AG04450 (cell line): ENCODE results near the gene EXOC6. TPM values are rescaled to one million over a fixed set of nuclear protein-coding genes. Genes with fewer than 3 reads are reported as not detected.

ENCODE experiments used
- CTCF ChIA-PET: fragments of 300-600, 350-600 bp; formaldehyde crosslinking; extraction: SDS; loops from one replicate; lab custom pipeline; 2022; ENCODE audit warnings: antibody characterized with exemption, inconsistent platforms; lab: Charles Lee
- POLR2A ChIA-PET: fragments of 350-600 bp; formaldehyde crosslinking; extraction: SDS; loops from one replicate; lab custom pipeline; 2021; ENCODE audit warnings: antibody characterized with exemption, inconsistent platforms; lab: Yijun Ruan, JAX
- DNase-seq: peaks from one replicate; pipeline ENCODE4 v3.0.0-alpha.2; 2011; ENCODE audit warnings: low read depth, low spot score
- H3K27ac ChIP-seq: one replicate; pipeline ENCODE4 v1.5.1; 2012; ENCODE audit warnings: low read depth, low read length, control low read depth
- H3K27me3 ChIP-seq: one replicate; pipeline ENCODE4 v1.6.0; 2012; ENCODE audit warnings: low read length; ENCODE audit not compliant: control insufficient read depth, insufficient read depth
- H3K4me3 ChIP-seq: 2 replicates; pipeline ENCODE4 v1.5.1; 2011; ENCODE audit warnings: mild to moderate bottlenecking, low read depth, low read length, control low read depth
- H3K9me3 ChIP-seq: 2 replicates; pipeline ENCODE4 v1.5.1; 2012; ENCODE audit warnings: low read length; ENCODE audit not compliant: control insufficient read depth, insufficient read depth
- polyA plus RNA-seq: library from polyadenylated mRNA; depleted of rRNA; stranded (reverse); fragments of >200 nt; gene quantifications from 2 replicates; pipeline ENCODE4 v1.2.3, GENCODE V29; 2011
- TF ChIP-seq, protein P1 (sequence below): IDR thresholded peaks from 2 replicates; pipeline ENCODE4 v1.5.1; 2011; ENCODE audit warnings: low read depth, low read length, control low read depth, inconsistent platforms

Gene EXOC6
- polyA plus RNA-seq, 1 experiment, result 21.8 TPM

GRCh38 chr10:93085272-93085859, 237.0 kb downstream of the EXOC6 start:
- Histone ChIP-seq H3K4me3 (no peak overlapping the region), H3K9me3 (no peaks in the 10 kb centered on the region), H3K27me3 (peaks cover 21% of the 10 kb centered on the region), H3K27ac (no peak overlapping the region)
- DNase-seq, result no peak
- POLR2A ChIA-PET, result no interaction called here
- TF ChIP-seq, protein P1, sequence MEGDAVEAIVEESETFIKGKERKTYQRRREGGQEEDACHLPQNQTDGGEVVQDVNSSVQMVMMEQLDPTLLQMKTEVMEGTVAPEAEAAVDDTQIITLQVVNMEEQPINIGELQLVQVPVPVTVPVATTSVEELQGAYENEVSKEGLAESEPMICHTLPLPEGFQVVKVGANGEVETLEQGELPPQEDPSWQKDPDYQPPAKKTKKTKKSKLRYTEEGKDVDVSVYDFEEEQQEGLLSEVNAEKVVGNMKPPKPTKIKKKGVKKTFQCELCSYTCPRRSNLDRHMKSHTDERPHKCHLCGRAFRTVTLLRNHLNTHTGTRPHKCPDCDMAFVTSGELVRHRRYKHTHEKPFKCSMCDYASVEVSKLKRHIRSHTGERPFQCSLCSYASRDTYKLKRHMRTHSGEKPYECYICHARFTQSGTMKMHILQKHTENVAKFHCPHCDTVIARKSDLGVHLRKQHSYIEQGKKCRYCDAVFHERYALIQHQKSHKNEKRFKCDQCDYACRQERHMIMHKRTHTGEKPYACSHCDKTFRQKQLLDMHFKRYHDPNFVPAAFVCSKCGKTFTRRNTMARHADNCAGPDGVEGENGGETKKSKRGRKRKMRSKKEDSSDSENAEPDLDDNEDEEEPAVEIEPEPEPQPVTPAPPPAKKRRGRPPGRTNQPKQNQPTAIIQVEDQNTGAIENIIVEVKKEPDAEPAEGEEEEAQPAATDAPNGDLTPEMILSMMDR, result no peak
- CTCF ChIA-PET, result no interaction called here

DNA sequence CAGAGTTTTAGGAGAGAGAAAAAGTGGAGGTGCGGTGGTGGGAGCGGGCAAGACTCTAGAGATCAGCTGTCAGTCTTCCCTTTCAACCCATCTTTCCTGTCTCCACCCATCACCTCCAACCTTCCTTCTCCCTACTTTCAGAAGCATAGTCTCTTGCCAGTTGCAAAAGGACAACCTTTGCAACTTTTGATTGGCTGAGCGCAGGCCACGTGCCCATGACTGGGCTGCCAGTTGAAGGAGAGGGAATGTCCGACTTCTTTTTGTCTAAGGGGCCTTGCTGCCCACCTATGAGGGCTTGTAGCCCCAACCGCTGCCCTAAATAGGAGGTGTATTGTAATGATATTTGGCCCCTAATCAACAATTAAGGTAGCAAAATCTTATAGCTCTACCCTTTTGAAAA, 238.0 kb downstream of the EXOC6 start:
- Histone ChIP-seq H3K4me3 (no peak overlapping the region), H3K27ac (no peak overlapping the region), H3K9me3 (no peaks in the 10 kb centered on the region), H3K27me3 (peaks cover 19% of the 10 kb centered on the region)
- TF ChIP-seq, protein P1, result no peak
- CTCF ChIA-PET, result no interaction called here
- POLR2A ChIA-PET, result no interaction called here
- no peak for DNase-seq

- Histone ChIP-seq H3K4me3 (no peak overlapping the region), H3K27me3 (peaks cover 16% of the 10 kb centered on the region), H3K9me3 (no peaks in the 10 kb centered on the region), H3K27ac (no peak overlapping the region)
- CTCF ChIA-PET, result no interaction called here
- TF ChIP-seq, protein P1, result no peak
- POLR2A ChIA-PET, result no interaction called here
- no peak for DNase-seq
Measured at GRCh38 chr10:93087846-93088245, 239.5 kb downstream of the EXOC6 start.

- peaks cover 16% of the 10 kb centered on the region for H3K27me3 ChIP-seq
- TF ChIP-seq, protein P1, result no peak
- no peak overlapping the region for H3K27ac ChIP-seq
- H3K4me3 ChIP-seq, result no peak overlapping the region
- no peaks in the 10 kb centered on the region for H3K9me3 ChIP-seq
- CTCF ChIA-PET, result interaction anchor here (1.5 kb wide), 1 partner anchor 8 kb away, joined by 9 read pairs; no protein-coding TSS in a partner anchor
- POLR2A ChIA-PET, result no interaction called here
- no peak for DNase-seq
Measured at GRCh38 chr10:93088466-93088865, 240.1 kb downstream of the EXOC6 start.

DNA sequence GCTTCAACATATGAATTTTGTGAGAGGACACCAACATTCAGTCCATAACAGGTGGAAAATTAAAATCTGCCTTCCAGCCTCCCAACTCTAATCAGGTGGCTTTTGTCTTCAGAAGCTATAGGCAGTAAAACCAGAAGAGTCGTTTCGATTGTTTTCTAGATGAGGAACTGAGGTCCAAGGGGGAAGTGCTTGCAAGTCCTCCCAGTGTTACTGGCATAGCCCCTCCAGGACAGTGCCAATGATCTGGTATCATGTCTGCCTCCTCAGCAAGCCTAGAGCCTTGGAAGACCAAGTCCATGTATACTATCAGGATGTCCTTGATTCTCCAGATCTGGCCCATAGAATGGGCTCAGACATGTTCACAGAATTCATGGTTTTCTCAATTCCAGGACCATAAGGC, 242.3 kb downstream of the EXOC6 start:
- H3K27ac ChIP-seq, result no peak overlapping the region
- CTCF ChIA-PET, result interaction anchor here (2.4 kb wide), 1 partner anchor 10 kb away, joined by 9 read pairs; no protein-coding TSS in a partner anchor
- no peak overlapping the region for H3K4me3 ChIP-seq
- POLR2A ChIA-PET, result no interaction called here
- TF ChIP-seq, protein P1, result no peak
- H3K9me3 ChIP-seq, result no peaks in the 10 kb centered on the region
- DNase-seq, result no peak
- H3K27me3 ChIP-seq, result peaks cover 16% of the 10 kb centered on the region
